SK-N-MC (cell line): Measurements from ENCODE around the gene ENTPD6.

Source experiments
- EZH2 ChIP-seq: fragments of 200-600 bp; sonication (generic); IDR thresholded peaks from one replicate; pipeline ENCODE4 v1.6.1; 2017; ENCODE audit warnings: antibody characterized with exemption
- POLR2AphosphoS5 ChIP-seq: IDR thresholded peaks from 2 replicates; pipeline ENCODE4 v1.6.1; 2012; ENCODE audit warnings: mild to moderate bottlenecking, low read depth, low read length, borderline replicate concordance

DNA sequence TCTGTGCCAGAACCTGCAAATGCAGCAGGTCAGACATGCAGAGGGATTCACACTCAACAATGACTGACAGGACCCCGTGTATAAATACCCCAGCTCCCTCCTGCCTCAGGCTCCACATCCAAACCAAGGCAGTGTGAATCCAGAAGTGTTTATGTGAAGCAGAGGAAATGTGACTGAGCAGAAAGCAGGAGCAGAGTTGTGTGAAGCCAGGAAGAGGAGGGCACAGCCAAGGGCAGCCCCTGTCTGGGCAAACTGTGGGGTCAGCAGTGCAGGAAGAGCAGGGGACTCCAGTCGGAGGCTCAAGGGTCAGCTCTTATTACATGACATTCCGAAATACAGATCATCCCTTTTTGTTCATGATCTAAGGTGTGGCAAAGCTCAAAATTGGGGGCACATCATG, 19.3 kb upstream of the ENTPD6 start:
- TF ChIP-seq POLR2AphosphoS5 (no peak), EZH2 (no peak)
